Common myeloid progenitor, CD34-positive (primary cell): ENCODE measurements around the gene UCMA.
"Not testable (repeated sequence)": the region's sequence is repeated elsewhere in the genome, so short reads cannot be mapped to it uniquely, and the experiment has no call there.

ENCODE experiments used
- CTCF ChIA-PET: fragments of 350-600 bp; sonication (Branson Sonifier 250); formaldehyde crosslinking; loops from one replicate; lab custom pipeline; 2021; ENCODE audit warnings: antibody characterized with exemption; lab: Charles Lee
- POLR2A ChIA-PET: fragments of 350-600 bp; sonication (Branson Sonifier 250); formaldehyde crosslinking; loops from one replicate; lab custom pipeline; 2021; ENCODE audit warnings: antibody characterized with exemption; lab: Charles Lee
- DNase-seq, 3 donors: peaks; one replicate each; pipeline versions ENCODE4 v3.0.0 to v3.0.0-alpha.2; 2013
- H3K27ac ChIP-seq, 2 experiments: 1 replicate in 1 of 2; 2 replicates in 1 of 2; pipeline ENCODE4 v1.7.0; 2013; ENCODE audit warnings: inconsistent platforms in 2 of 2, low read length in 2 of 2, mild to moderate bottlenecking in 2 of 2, low read depth in 1 of 2, moderate library complexity in 1 of 2; ENCODE audit not compliant: severe bottlenecking in 2 of 2, insufficient read depth in 1 of 2, poor library complexity in 1 of 2
- H3K27me3 ChIP-seq, 5 experiments: replicated peaks in 2 of 5; 1 replicate in 3 of 5; 2 replicates in 2 of 5; pipeline versions ENCODE4 v1.6.1 to v1.7.0; 2013; ENCODE audit warnings: low read length in 4 of 5, mild to moderate bottlenecking in 2 of 5, moderate library complexity in 2 of 5, inconsistent platforms in 1 of 5; ENCODE audit not compliant: insufficient read depth in 5 of 5, control insufficient read depth in 4 of 5
- H3K36me3 ChIP-seq, 4 experiments: 1 replicate in 2 of 4; 2 replicates in 2 of 4; pipeline versions ENCODE4 v1.6.1 to v1.7.0; 2013; ENCODE audit warnings: low read length in 3 of 4, control low read depth in 1 of 4, mild to moderate bottlenecking in 1 of 4; ENCODE audit not compliant: control insufficient read depth in 4 of 4, insufficient read depth in 4 of 4
- H3K4me1 ChIP-seq, 4 experiments: 1 replicate in 3 of 4; 2 replicates in 1 of 4; pipeline versions ENCODE4 v1.6.1 to v1.7.1; 2013; ENCODE audit warnings: low read length in 3 of 4, mild to moderate bottlenecking in 3 of 4, control low read depth in 1 of 4, inconsistent platforms in 1 of 4, moderate library complexity in 1 of 4; ENCODE audit not compliant: control insufficient read depth in 4 of 4, insufficient read depth in 4 of 4; ENCODE audit errors: control extremely low read depth in 1 of 4
- H3K4me3 ChIP-seq, 7 experiments: 1 replicate in 4 of 7; 2 replicates in 3 of 7; pipeline versions ENCODE4 v1.5.1 to v1.7.0; 2013; ENCODE audit warnings: mild to moderate bottlenecking in 7 of 7, low read length in 6 of 7, moderate library complexity in 6 of 7, inconsistent platforms in 2 of 7, low read depth in 2 of 7, control low read depth in 1 of 7; ENCODE audit not compliant: insufficient read depth in 4 of 7, control insufficient read depth in 1 of 7; ENCODE audit errors: extremely low read depth in 1 of 7
- H3K9me3 ChIP-seq, 5 experiments: 1 replicate in 4 of 5; 2 replicates in 1 of 5; pipeline versions ENCODE4 v1.6.1 to v1.7.1; 2013; ENCODE audit warnings: low read length in 4 of 5, mild to moderate bottlenecking in 2 of 5, inconsistent platforms in 1 of 5, low read depth in 1 of 5, moderate library complexity in 1 of 5; ENCODE audit not compliant: control insufficient read depth in 4 of 5, insufficient read depth in 2 of 5; ENCODE audit errors: control extremely low read depth in 1 of 5
- WGBS: methylation state at CpG from one replicate; pipeline ENCODE4 v1.1.5; 2013; ENCODE audit not compliant: insufficient coverage; 5-methylcytosine and 5-hydroxymethylcytosine counted together

The UCMA gene

DNA sequence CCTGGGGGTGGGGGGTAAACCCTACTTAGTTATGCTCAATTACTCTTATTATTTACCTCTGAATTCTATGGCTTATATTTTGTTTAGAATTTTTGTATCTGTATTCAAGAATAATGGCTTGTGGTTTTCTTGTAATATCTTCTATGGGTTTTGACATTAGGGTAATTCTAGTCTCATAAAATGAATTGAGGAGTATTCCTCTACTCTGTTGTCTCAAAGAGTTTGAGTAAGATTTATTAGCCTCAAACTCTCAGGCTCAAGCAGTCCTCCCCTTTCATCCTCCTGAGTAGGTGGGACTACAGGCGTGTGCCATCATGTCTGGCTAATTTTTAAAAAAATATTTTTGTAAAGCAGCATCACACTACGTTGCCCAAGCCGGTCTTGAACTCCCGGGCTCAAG lies 19.6 kb upstream of the UCMA start:
- CTCF ChIA-PET, result no interaction called here
- 100% methylated on average over 3 of the region's 4 CpGs for WGBS

GRCh38 chr10:13247784-13248183 lies 13.6 kb upstream of the UCMA start:
- Histone ChIP-seq H3K4me1 (peaks cover 0 to 4% (median 0%) of the 10 kb centered on the region in 4 experiments), H3K27ac (no peak overlapping the region), H3K9me3 (peaks cover 0 to 1% (median 0%) of the 10 kb centered on the region in 5 experiments), H3K4me3 (no peak overlapping the region), H3K36me3 (no peaks in the 10 kb centered on the region), H3K27me3 (no peaks in the 10 kb centered on the region)
- CTCF ChIA-PET, result no interaction called here
- 91% methylated on average over 3 of the region's 4 CpGs for WGBS
- DNase-seq, result no peak
- POLR2A ChIA-PET, result interaction anchor here (0.5 kb wide), 1 partner anchor 104 kb away, joined by 3 read pairs; no protein-coding TSS in a partner anchor

More for the DNA sequence above, 19.6 kb upstream of the UCMA start:
- H3K36me3 ChIP-seq, result no peaks in the 10 kb centered on the region
- no peak overlapping the region for H3K4me3 ChIP-seq
- DNase-seq, result no peak
- no peak overlapping the region for H3K27ac ChIP-seq
- H3K27me3 ChIP-seq, result no peaks in the 10 kb centered on the region
- POLR2A ChIA-PET, result no interaction called here
- no peaks in the 10 kb centered on the region for H3K9me3 ChIP-seq
- H3K4me1 ChIP-seq, result peaks cover 0 to 4% (median 0%) of the 10 kb centered on the region in 4 experiments

DNA sequence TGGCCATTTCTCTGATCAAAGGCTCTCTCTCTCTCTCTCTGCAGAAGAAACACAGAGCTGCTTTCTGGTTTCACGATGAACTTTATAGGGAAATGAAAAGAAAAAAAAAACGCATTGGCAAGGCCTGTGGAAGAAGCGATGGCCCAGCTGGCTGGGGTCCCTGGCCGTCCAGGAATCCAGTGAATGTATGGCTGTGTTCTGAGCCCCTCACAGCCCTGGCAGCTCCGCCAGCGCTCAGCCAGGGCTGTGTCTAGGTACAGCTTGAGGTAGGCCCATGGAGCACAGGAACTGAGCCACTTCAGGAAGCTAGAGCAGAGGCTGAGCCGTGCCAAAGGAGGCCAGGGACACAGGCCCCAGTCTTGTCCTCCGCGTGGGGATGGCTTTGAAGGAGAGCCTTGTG lies 13.1 kb upstream of the UCMA start:
- 93% methylated on average over 9 of the region's 9 CpGs for WGBS
- POLR2A ChIA-PET, result no interaction called here
- Histone ChIP-seq H3K27ac (no peak overlapping the region), H3K4me1 (peaks cover 0 to 2% (median 0%) of the 10 kb centered on the region in 4 experiments), H3K9me3 (peaks cover 0 to 1% (median 0%) of the 10 kb centered on the region in 5 experiments), H3K36me3 (no peaks in the 10 kb centered on the region), H3K4me3 (no peak overlapping the region), H3K27me3 (no peaks in the 10 kb centered on the region)
- DNase-seq, result no peak
- CTCF ChIA-PET, result no interaction called here

- no CpG with 5 or more reads among the region's 5 CpGs for WGBS
- H3K4me1 ChIP-seq, H3K27ac ChIP-seq, CTCF ChIA-PET, DNase-seq, H3K4me3 ChIP-seq, H3K9me3 ChIP-seq, POLR2A ChIA-PET, H3K36me3 ChIP-seq, H3K27me3 ChIP-seq: not testable (repeated sequence)
These were observed 8.1 kb upstream of the UCMA start for GRCh38 chr10:13242260-13242659.

DNA sequence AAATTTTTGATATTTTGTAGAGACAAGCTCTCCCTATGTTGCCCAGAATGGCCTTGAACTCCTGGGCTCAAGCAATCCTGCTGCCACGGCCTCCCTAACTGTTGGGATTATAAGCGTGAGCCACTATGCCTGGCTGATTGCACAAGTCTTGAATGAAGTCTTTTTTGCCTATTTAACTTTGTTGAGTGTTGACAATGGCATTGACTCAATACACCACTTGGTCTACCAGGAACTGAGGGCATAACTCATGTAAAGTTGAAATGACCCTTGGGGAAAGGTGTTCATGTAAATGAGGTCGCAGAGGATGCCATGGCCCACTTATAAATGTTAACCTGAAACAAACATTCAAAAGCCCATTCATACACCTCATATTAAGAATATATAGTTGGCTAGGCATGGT lies 7.4 kb upstream of the UCMA start:
- ChIA-PET CTCF (no interaction called here), POLR2A (no interaction called here)
- no peaks in the 10 kb centered on the region for H3K36me3 ChIP-seq
- no peaks in the 10 kb centered on the region for H3K27me3 ChIP-seq
- H3K4me1 ChIP-seq, result no peaks in the 10 kb centered on the region
- H3K27ac ChIP-seq, result no peak overlapping the region
- no peak for DNase-seq
- WGBS, result 92% methylated on average over 2 of the region's 3 CpGs
- peaks cover 0 to 1% (median 0%) of the 10 kb centered on the region in 5 experiments for H3K9me3 ChIP-seq
- no peak overlapping the region for H3K4me3 ChIP-seq

GRCh38 chr10:13239923-13240322 lies 5.7 kb upstream of the UCMA start:
- Histone ChIP-seq H3K4me1 (no peaks in the 10 kb centered on the region), H3K4me3 (no peak overlapping the region), H3K27me3 (no peaks in the 10 kb centered on the region), H3K27ac (no peak overlapping the region), H3K36me3 (no peaks in the 10 kb centered on the region), H3K9me3 (peaks cover 0 to 1% (median 0%) of the 10 kb centered on the region in 5 experiments)
- 94% methylated on average over 5 of the region's 7 CpGs for whole genome bisulfite sequencing
- ChIA-PET CTCF (no interaction called here), POLR2A (no interaction called here)
- no peak for DNase-seq

DNA sequence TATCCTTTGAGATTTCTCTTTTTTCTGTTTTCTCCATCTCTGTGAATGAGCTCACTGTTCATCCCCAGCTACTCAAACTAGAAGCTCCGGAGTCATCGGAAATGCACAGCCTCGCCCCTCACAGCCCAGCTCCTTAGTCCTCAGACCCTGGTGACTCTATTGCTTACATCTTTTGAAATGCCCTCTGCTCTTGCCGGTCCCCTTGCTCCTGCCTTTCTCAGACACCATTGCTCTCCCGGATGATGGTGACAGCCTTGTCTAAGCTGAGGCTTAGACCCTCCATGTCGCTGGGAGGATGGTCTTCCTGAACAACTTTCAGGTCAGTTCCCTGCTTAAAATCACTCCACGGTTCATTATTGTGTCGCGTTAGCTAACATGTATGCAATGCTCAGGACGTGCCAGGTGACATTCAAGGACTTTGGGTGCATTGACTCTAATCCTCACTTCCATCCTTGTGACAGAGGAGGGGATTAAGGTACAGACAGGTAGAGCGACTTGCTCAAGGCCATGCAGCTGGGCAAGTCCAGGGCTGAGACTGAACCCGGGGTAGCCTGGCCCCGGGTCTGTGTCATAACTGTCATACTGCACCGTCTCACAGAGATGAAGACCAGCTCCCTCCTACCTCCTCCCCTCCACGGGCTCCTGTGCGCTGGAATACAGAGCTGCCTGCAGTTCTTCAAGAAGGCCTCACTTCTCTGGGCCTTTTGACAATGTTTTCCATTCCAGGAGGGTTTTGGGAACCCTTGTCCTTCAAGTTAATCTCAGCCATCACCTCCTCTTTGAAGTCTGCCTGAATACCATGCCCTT lies 4.3 kb upstream of the UCMA start:
- POLR2A ChIA-PET, result no interaction called here
- 92% methylated on average over 12 of the region's 16 CpGs for WGBS
- CTCF ChIA-PET, result no interaction called here
- no peak overlapping the region for H3K27ac ChIP-seq
- peaks cover 0 to 1% (median 0%) of the 10 kb centered on the region in 5 experiments for H3K9me3 ChIP-seq
- no peak overlapping the region for H3K4me3 ChIP-seq
- H3K27me3 ChIP-seq, result no peaks in the 10 kb centered on the region
- no peaks in the 10 kb centered on the region for H3K4me1 ChIP-seq
- no peaks in the 10 kb centered on the region for H3K36me3 ChIP-seq
- DNase-seq, result no peak
